Uterus (tissue), 4 donors: ENCODE results near the gene SGCE. TPM values are rescaled to one million over a fixed set of nuclear protein-coding genes. Genes with fewer than 3 reads are reported as not detected.

Experiments used
- DNase-seq, 2 donors: peaks; one replicate each; pipeline ENCODE4 v3.0.0-alpha.2; 2019 to 2020
- H3K27ac ChIP-seq, 2 donors: fragments of 200-600 bp; sonication (generic); 1 replicate in 1 of 2; 2 replicates in 1 of 2; pipeline ENCODE4 v1.5.1; 2016 to 2018
- H3K27me3 ChIP-seq, 2 donors: fragments of 200-600 bp; sonication (generic); one replicate each; pipeline ENCODE4 v1.5.1; 2018 to 2019; ENCODE audit warnings: control low read depth in 1 of 2
- H3K36me3 ChIP-seq, 2 donors: fragments of 200-600 bp; sonication (generic); one replicate each; pipeline ENCODE4 v1.5.1; 2019; ENCODE audit warnings: control low read depth in 1 of 2
- H3K4me1 ChIP-seq, 2 donors: fragments of 200-600 bp; sonication (generic); one replicate each; pipeline ENCODE4 v1.5.1; 2018 to 2019; ENCODE audit warnings: control low read depth in 1 of 2
- H3K4me3 ChIP-seq, 2 donors: fragments of 200-600 bp; sonication (generic); 1 replicate in 1 of 2; 2 replicates in 1 of 2; pipeline ENCODE4 v1.5.1; 2018 to 2019; ENCODE audit warnings: mild to moderate bottlenecking in 1 of 2
- H3K9me3 ChIP-seq, 2 donors: fragments of 200-600 bp; sonication (generic); one replicate each; pipeline ENCODE4 v1.5.1; 2019; ENCODE audit warnings: control low read depth in 1 of 2
- CTCF ChIP-seq, 4 experiments: fragments of 200-600 bp in 2 of 4; fragments of 450-650 bp in 2 of 4; sonication (generic) in 2 of 4; IDR thresholded peaks; one replicate each; pipeline ENCODE4 v1.5.1; 2016 to 2019; ENCODE audit warnings: antibody characterized with exemption in 4 of 4, mild to moderate bottlenecking in 2 of 4, moderate library complexity in 1 of 4
- POLR2A ChIP-seq, 2 donors: fragments of 450-650 bp; IDR thresholded peaks; one replicate each; pipeline ENCODE4 v1.6.1; 2016; ENCODE audit warnings: antibody characterized with exemption in 2 of 2, mild to moderate bottlenecking in 1 of 2, moderate library complexity in 1 of 2
- intact Hi-C: fragments of 100-400 bp; cut with DNase I; formaldehyde crosslinking; loops from one replicate; pipeline ENCODE4 v1.15.1; 2023; ENCODE audit warnings: low total_unique reads
- total RNA-seq, 4 donors: library from RNA; depleted of rRNA in 3 of 4; stranded (reverse); fragments of >200 nt in 3 of 4; gene quantifications; one replicate each; pipeline versions ENCODE4 v1.1.0 to v1.2.4, GENCODE V29; 2014 to 2023
- donor health status: DM: yes; HTN: yes; CAD: no.

The SGCE gene
- total RNA-seq, 4 donors from 2014 or later = 118 to 790 (median 182) TPM

- TF ChIP-seq POLR2A (IDR thresholded peaks at IDR 0.05) (no peak), CTCF (IDR thresholded peaks at IDR 0.05) (no peak)
- Histone ChIP-seq H3K9me3 (peaks cover 0 to 7% of the 10 kb centered on the region in 2 donors), H3K4me1 (no peaks in the 10 kb centered on the region), H3K36me3 (no peaks in the 10 kb centered on the region), H3K4me3 (no peak overlapping the region), H3K27ac (no peak overlapping the region), H3K27me3 (no peaks in the 10 kb centered on the region)
- DNase-seq = no peak
- intact Hi-C loops = no loop called here
Measured at GRCh38 chr7:94576316-94576715, 79.6 kb downstream of the SGCE start.

GRCh38 chr7:94575646-94576045 is 80.3 kb downstream of the SGCE start:
- no peaks in the 10 kb centered on the region for H3K27me3 ChIP-seq
- H3K36me3 ChIP-seq = no peaks in the 10 kb centered on the region
- no peak overlapping the region for H3K27ac ChIP-seq
- no peak for DNase-seq
- intact Hi-C loops = no loop called here
- TF ChIP-seq CTCF (IDR thresholded peaks at IDR 0.05) = no peak
- no peak for TF ChIP-seq POLR2A (IDR thresholded peaks at IDR 0.05)
- no peaks in the 10 kb centered on the region for H3K4me1 ChIP-seq
- H3K9me3 ChIP-seq = peaks cover 0 to 7% of the 10 kb centered on the region in 2 donors
- no peak overlapping the region for H3K4me3 ChIP-seq

- H3K4me1 ChIP-seq = no peaks in the 10 kb centered on the region
- no peak for DNase-seq
- no peaks in the 10 kb centered on the region for H3K27me3 ChIP-seq
- H3K9me3 ChIP-seq = peaks cover 0 to 7% of the 10 kb centered on the region in 2 donors
- no peaks in the 10 kb centered on the region for H3K36me3 ChIP-seq
- intact Hi-C loops = no loop called here
- H3K4me3 ChIP-seq = no peak overlapping the region
- TF ChIP-seq POLR2A (IDR thresholded peaks at IDR 0.05) (no peak), CTCF (IDR thresholded peaks at IDR 0.05) (no peak)
- no peak overlapping the region for H3K27ac ChIP-seq
Measured at GRCh38 chr7:94571816-94572215, 84.1 kb downstream of the SGCE start.

- intact Hi-C loops = no loop called here
- Histone ChIP-seq H3K27me3 (no peaks in the 10 kb centered on the region), H3K36me3 (no peaks in the 10 kb centered on the region), H3K4me1 (no peaks in the 10 kb centered on the region), H3K4me3 (no peak overlapping the region), H3K9me3 (no peaks in the 10 kb centered on the region), H3K27ac (no peak overlapping the region)
- no peak for DNase-seq
- no peak for TF ChIP-seq CTCF (IDR thresholded peaks at IDR 0.05)
- no peak for TF ChIP-seq POLR2A (IDR thresholded peaks at IDR 0.05)
Measured at GRCh38 chr7:94567396-94567795, 88.5 kb downstream of the SGCE start.

GRCh38 chr7:94565247-94565894 is 90.6 kb downstream of the SGCE start:
- H3K4me3 ChIP-seq = no peak overlapping the region
- DNase-seq = no peak
- no peaks in the 10 kb centered on the region for H3K27me3 ChIP-seq
- no peaks in the 10 kb centered on the region for H3K9me3 ChIP-seq
- H3K36me3 ChIP-seq = no peaks in the 10 kb centered on the region
- H3K4me1 ChIP-seq = no peaks in the 10 kb centered on the region
- intact Hi-C loops = no loop called here
- no peak overlapping the region for H3K27ac ChIP-seq
- TF ChIP-seq CTCF (IDR thresholded peaks at IDR 0.05) (no peak), POLR2A (IDR thresholded peaks at IDR 0.05) (no peak)
